Activated CD4-positive, alpha-beta T cell treated with anti-CD3 and anti-CD28 coated beads, Interleukin-2, amount 50 U/mL, for 48 hours (primary cell): ENCODE data around the gene LTBP1.
"Not testable (repeated sequence)": the region's sequence is repeated elsewhere in the genome, so short reads cannot be mapped to it uniquely, and the experiment has no call there.

Experiments
- DNase-seq, 2 experiments: peaks; one replicate each; pipeline ENCODE4 v3.0.0-alpha.2; 2020

Gene LTBP1

GRCh38 chr2:33051586-33052360 lies 105.0 kb downstream of the LTBP1 start:
- no peak for DNase-seq

GRCh38 chr2:33052361-33052735 lies 105.6 kb downstream of the LTBP1 start:
- no peak for DNase-seq

GRCh38 chr2:33052795-33053194 lies 106.0 kb downstream of the LTBP1 start:
- not testable (repeated sequence) for DNase-seq

- no peak for DNase-seq
Measured at GRCh38 chr2:33056170-33056569, 109.4 kb downstream of the LTBP1 start.

GRCh38 chr2:33057307-33058028 lies 110.7 kb downstream of the LTBP1 start:
- not testable (repeated sequence) for DNase-seq

GRCh38 chr2:33058716-33059470 lies 112.1 kb downstream of the LTBP1 start:
- DNase-seq: no peak

GRCh38 chr2:33059471-33060156 lies 112.9 kb downstream of the LTBP1 start:
- no peak for DNase-seq

- DNase-seq: no peak
Measured at GRCh38 chr2:33060405-33060804, 113.7 kb downstream of the LTBP1 start.

- DNase-seq: no peak
Measured at GRCh38 chr2:33062665-33063250, 116.0 kb downstream of the LTBP1 start.

GRCh38 chr2:33064349-33064801 lies 117.6 kb downstream of the LTBP1 start:
- no peak for DNase-seq

GRCh38 chr2:33067598-33067997 lies 120.8 kb downstream of the LTBP1 start:
- DNase-seq: no peak

- no peak for DNase-seq
Measured at GRCh38 chr2:33068261-33068660, 121.5 kb downstream of the LTBP1 start.

- DNase-seq: peak; percentile 36 to 57
Measured at GRCh38 chr2:33069894-33070651, 123.3 kb downstream of the LTBP1 start.

GRCh38 chr2:33071591-33071990 lies 124.8 kb downstream of the LTBP1 start:
- DNase-seq: no peak

GRCh38 chr2:33072614-33073013 lies 125.9 kb downstream of the LTBP1 start:
- no peak for DNase-seq

GRCh38 chr2:33073018-33073417 lies 126.3 kb downstream of the LTBP1 start:
- DNase-seq: no peak

- no peak for DNase-seq
Measured at GRCh38 chr2:33074197-33074596, 127.4 kb downstream of the LTBP1 start.

GRCh38 chr2:33077311-33077710 lies 130.6 kb downstream of the LTBP1 start:
- no peak for DNase-seq

- no peak for DNase-seq
Measured at GRCh38 chr2:33077844-33078243, 131.1 kb downstream of the LTBP1 start.

- DNase-seq: no peak
Measured at GRCh38 chr2:33081691-33082090, 134.9 kb downstream of the LTBP1 start.

- no peak for DNase-seq
Measured at GRCh38 chr2:33083699-33084387, 137.1 kb downstream of the LTBP1 start.
